Ramos (cell line): Measurements from ENCODE around the gene LRRC7.

Experiments used
- in situ Hi-C: fragments of 300-500 bp; cut with MboI; formaldehyde crosslinking; loops from one replicate; pipeline ENCODE4 v1.14.3; 2022; ENCODE audit warnings: low sequenced_read_pairs; ENCODE audit not compliant: unreplicated experiment

The LRRC7 gene

DNA sequence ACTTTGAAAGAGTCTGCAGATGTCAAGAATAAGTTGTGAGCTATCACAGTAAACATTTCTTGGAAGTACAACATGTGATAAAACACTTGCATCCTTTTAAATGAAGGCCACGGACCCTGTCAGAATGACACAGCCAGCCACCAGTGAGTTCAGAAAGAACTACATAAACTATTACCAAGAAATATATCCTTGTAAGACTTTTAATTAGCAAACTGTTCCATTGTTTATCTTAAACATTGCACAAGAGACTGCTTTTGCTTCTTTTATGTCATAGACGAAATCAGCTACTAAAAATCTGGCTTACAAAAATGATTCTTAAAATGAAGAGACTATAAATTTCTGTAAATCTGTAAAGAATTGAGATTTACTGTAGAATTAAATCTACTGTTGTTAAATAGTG lies 17.9 kb downstream of the LRRC7 start:
- in situ Hi-C loops, result no loop called here

DNA sequence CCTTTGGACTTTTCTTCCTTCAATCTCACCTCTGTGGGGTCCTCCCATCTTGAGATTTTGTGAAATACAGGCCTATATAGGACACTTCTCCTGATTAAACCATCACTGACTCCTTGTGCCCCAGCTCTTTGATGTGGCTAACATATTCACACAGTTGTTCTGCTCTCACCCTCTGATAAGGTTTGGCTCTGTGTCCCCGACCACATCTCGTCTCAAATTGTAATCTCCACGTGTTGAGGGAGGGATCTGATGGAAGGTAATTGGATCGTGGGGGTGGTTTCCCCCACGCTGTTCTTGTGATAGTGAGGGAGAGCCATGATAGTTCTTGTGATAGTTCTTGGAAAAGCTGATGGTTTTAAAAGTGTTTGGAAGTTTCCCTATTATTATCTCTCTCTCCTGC lies 19.7 kb downstream of the LRRC7 start:
- in situ Hi-C loops, result no loop called here

DNA sequence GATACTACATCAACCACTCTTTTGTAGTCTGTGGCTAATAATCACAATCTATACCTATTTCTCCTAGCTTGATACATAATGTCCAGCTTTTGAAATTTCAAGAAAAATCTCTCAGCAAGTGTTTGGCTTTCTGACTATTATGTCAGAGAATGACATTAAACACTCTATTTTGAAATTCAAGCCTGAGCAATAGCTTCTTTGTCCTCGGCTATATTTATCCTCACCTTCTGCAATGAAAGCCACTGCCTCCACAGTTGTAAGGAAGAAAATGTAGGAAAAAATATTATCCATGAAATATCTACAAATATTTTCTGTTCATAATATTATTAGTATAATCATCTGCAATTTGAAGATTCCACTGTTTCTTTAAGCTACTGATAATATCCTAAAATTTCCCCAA lies 22.1 kb downstream of the LRRC7 start:
- in situ Hi-C loops, result no loop called here

DNA sequence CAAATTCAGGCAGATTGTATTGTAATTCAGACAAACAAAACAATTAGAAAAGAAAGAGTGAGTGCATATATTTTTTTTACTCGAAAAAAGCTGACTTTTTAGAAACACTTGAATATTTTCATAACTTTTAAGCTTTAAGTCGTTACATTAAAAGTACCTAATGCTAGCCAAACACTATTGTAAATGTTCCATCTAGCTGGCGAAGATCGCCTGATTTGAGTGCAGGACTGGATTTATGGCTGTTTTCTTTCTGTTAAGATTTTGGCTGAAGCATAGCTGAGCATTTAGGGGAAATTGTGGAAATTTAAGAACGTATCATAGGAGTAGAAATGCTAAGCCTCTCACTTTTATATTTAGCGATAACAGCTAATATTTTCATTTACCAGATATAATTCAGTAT lies 24.6 kb downstream of the LRRC7 start:
- in situ Hi-C loops, result no loop called here

DNA sequence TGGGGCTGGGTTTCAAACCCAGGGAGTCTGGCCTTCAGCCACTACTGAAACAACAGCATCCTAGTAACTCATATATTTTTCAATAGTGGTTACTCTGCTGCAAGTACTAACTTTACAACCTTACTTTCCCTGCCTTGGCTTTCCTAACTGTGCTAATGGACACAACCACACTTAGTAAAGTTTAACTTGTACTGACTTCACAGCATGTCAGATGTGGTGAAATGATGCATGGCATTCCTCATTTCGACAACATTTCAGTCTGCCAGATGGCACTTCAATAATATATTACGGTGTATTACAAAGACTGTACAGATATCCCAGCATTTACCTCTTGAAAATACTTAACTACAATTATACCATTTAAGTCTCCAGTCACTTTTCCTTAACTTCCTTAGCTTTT lies 27.8 kb downstream of the LRRC7 start:
- in situ Hi-C loops, result no loop called here

GRCh38 chr1:69611316-69611715 lies 43.6 kb downstream of the LRRC7 start:
- in situ Hi-C loops, result no loop called here

GRCh38 chr1:69613414-69613813 lies 45.7 kb downstream of the LRRC7 start:
- in situ Hi-C loops, result no loop called here

DNA sequence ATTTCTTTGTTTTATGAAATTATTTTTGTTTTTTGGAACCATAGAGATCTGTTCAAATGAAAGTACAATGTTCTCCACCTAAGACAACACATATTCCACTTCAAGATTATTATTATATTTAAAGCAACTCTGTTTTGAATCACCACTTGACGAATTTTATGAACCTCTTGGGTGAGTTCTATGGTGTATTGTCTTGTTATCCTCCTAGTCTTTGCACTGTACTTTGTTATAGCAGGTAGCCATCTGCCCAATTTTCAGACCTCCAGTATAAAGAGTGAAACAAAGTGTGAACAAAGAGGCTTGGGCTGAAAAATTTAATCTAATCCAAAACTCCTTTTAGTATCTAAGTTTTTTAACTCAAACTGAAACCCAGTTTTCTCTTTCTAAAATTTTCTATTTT lies 71.0 kb downstream of the LRRC7 start:
- in situ Hi-C loops, result no loop called here

GRCh38 chr1:69639159-69639558 lies 71.4 kb downstream of the LRRC7 start:
- in situ Hi-C loops, result no loop called here

GRCh38 chr1:69643266-69643665 lies 75.5 kb downstream of the LRRC7 start:
- in situ Hi-C loops, result no loop called here

DNA sequence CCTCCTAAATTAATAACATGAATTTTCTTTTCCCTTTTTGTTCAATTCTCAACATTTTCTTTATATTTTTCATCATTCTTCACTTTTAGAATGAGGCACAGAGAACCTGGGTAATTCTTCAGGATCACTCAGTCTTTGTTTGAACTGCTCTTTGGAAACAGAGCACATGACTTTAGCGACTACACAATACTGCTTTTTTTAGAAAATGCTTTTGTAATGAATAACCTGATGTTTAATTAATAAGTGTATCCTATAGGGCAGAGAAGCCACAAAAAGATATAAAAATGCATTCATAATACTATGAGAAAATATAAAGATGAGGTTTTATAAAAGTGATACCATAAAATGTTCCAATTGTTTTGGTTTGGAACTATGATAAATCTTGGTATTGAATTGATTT lies 77.8 kb downstream of the LRRC7 start:
- in situ Hi-C loops, result no loop called here

- in situ Hi-C loops, result no loop called here
Measured at GRCh38 chr1:69648486-69648885, 80.8 kb downstream of the LRRC7 start.

DNA sequence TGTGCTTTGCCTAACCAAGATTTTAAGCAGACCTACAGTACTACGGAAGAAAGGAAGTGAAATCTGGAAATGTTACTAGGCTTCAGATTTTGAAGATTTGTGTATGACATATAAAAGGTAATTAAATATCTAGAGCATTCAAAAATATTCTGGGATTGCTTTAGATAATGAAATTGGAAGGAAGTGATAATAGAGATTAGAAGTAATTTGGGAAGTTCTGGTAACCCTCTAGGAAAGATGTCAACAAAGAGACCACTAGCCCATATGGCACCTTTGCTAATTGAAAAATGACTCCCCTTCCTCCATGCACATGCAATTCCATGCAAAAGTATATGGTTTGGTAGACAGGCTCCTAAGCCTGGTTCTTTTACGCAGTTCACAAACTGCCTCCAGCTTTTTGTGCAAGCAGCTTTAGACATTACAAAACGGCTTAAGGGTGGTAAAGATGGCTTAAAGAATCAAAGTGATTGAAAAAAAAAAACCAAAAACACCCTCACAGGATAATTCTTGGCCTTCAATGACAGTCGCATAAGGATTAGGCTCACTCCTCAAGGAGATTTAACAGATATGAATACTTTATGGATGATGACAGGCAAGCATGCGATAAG lies 81.8 kb downstream of the LRRC7 start:
- in situ Hi-C loops, result no loop called here

DNA sequence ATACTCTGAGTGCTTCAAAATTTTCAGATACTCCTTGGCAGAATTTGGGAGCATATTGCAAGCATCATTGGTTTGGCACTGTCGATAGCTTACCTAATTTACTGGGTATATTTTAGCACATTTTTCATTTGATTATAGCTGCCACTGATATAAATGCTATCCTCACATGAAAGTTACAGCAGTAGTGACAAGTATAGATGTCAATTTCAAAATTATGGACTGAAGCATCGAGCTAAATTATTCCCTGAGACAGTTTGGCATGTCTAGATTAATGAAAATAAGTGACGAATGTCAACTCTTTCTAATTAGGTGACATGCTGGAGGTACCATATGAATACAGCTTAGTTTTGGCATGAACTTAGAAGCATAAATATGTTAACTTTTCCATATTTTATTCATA lies 83.1 kb downstream of the LRRC7 start:
- in situ Hi-C loops, result no loop called here

- in situ Hi-C loops, result no loop called here
Measured at GRCh38 chr1:69651656-69652055, 83.9 kb downstream of the LRRC7 start.

GRCh38 chr1:69657971-69658370 lies 90.2 kb downstream of the LRRC7 start:
- in situ Hi-C loops, result no loop called here

- in situ Hi-C loops, result no loop called here
Measured at GRCh38 chr1:69661686-69662085, 94.0 kb downstream of the LRRC7 start.

DNA sequence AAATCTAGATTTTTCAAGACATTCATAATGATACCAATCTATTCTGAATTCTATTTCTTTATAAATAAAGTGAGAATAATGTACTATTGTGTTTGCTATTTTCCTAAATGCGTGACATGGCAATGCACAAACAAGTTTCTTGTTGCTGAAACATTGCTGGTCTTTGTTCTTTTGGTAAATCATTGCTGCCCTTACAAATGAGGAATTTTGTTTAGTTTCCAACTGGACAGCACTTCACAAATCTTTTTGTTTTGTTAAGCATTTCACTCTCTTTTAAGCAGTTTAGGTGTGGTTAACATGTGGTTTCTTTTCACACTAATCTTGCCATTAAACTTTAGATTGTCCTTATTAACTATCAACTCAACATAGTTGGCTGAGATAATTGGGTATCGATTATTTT lies 94.6 kb downstream of the LRRC7 start:
- in situ Hi-C loops, result no loop called here

DNA sequence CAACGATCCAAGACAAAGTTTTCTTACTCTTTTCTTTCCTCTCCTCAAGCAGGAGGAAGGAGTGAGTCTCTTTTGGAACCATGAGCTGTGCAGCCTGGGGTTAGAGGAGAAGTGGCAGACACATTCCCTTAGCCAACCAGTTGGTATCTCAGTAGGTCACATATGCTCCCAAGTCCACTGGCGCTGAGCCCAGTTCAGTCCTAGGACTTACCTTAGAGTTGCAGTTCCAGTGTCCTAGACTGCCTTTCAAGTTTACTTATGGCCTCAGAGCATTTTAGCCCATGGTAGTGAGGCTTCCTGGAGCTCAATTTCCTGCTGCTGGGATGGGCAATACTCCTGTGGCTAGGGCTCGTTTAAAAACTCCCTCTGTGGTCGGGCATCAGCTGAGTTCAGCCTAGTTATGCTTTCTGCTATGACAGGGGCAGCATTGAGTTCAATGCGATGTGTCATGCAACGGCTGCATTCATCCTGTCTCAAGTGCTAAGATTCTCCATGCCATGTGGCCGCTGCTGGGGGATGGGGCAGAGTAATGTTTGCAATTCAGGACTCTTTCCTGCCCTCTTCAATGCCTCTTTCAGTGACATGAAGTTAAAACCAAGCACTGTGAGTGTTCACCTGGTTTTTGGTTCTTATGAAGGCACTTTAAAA lies 103.8 kb downstream of the LRRC7 start:
- in situ Hi-C loops, result no loop called here

- in situ Hi-C loops, result no loop called here
Measured at GRCh38 chr1:69673321-69673720, 105.6 kb downstream of the LRRC7 start.

DNA sequence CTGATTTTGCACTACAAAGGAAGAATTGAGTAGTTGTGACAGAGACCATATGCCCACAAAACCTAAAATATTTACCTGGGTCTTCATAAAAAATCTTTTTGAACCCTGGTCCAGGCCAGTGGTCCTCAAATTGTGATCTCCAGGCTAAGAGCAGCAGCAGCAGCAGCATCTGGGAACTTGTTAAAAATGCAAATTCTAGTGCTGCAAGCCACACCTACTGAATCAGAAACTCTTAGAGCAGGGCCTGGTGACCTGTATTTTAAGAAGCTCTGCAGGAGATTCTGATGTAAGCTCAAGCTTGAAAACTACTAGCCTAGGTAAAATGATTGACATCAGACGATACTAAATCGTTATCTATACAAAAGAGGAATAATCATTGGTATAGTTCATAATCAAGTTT lies 112.2 kb downstream of the LRRC7 start:
- in situ Hi-C loops, result no loop called here

- in situ Hi-C loops, result no loop called here
Measured at GRCh38 chr1:69686367-69686984, 118.8 kb downstream of the LRRC7 start.
